Epithelial cell of proximal tubule (primary cell): ENCODE measurements around the gene TENM3. TPM values are rescaled to one million over a fixed set of nuclear protein-coding genes. Genes with fewer than 3 reads are reported as not detected.

ENCODE experiments used
- DNase-seq: peaks from one replicate; pipeline ENCODE4 v3.0.0-alpha.2; 2011; ENCODE audit warnings: low read depth
- H3K4me3 ChIP-seq: 2 replicates; pipeline ENCODE4 v1.5.1; 2011; ENCODE audit warnings: low read depth, mild to moderate bottlenecking, low read length
- total RNA-seq: library from RNA; depleted of rRNA; stranded (reverse); fragments of >200 nt; gene quantifications from 2 replicates; pipeline ENCODE4 v1.2.3, GENCODE V29; 2015
- TF ChIP-seq, protein P1 (sequence below): conservative IDR thresholded peaks from 2 replicates; pipeline ENCODE4 v1.5.1; 2012; ENCODE audit warnings: low read depth, mild to moderate bottlenecking, low read length

The TENM3 gene
- total RNA-seq, 1 donor from 2014 or later = 2.4 TPM

DNA sequence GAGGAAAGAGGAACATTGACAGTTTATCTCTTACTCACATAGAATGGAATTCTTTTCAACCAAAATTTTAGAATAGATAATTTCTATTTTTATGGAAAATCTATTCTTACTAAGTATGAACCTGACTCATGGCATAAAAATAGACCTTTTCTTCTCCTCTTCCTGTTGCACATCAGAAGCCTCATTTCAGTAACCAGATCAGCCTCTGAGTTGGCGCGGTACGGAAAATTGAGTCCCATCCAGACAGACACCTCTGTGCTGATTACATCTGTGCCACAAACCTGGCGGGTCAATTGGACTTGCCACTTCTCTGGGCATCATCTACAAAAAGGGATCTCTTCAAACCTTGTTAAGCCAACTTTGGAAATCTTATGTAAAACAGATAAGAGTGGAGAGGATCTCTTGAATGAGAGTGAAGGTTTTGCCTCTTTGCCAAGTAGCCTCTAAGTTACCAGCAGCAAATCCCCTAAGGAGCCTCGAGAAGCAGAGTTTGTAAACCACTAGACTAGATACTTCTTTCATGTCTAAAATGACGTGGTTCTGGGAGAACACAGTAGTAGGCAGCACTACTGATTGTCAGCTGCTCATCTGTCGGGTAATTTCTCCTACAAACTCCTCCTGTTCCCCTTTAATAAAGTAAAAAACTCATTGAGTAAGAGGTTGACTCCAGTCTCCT is 37.4 kb downstream of the TENM3 start:
- DNase-seq = no peak
- H3K4me3 ChIP-seq = no peak overlapping the region

DNA sequence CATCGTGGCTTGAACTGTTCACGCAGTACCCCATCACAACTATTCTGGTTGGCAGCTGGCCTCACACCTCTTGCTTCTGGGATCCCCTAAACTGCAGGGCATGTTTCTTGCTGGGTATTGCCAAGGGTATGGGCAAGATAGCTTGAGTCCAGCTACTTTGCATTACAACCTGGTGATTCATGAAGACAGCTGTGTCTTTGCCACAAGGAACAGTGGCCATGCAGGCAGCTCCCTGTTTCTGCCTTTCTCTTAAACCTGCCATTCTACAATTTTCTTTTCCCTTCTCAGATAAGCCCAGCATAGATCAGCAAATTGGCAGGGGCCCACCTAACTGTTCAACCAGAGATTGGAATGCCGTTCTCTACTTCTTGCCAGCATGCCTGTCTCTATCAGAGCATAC is 42.8 kb downstream of the TENM3 start:
- TF ChIP-seq, protein P1, sequence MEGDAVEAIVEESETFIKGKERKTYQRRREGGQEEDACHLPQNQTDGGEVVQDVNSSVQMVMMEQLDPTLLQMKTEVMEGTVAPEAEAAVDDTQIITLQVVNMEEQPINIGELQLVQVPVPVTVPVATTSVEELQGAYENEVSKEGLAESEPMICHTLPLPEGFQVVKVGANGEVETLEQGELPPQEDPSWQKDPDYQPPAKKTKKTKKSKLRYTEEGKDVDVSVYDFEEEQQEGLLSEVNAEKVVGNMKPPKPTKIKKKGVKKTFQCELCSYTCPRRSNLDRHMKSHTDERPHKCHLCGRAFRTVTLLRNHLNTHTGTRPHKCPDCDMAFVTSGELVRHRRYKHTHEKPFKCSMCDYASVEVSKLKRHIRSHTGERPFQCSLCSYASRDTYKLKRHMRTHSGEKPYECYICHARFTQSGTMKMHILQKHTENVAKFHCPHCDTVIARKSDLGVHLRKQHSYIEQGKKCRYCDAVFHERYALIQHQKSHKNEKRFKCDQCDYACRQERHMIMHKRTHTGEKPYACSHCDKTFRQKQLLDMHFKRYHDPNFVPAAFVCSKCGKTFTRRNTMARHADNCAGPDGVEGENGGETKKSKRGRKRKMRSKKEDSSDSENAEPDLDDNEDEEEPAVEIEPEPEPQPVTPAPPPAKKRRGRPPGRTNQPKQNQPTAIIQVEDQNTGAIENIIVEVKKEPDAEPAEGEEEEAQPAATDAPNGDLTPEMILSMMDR = no peak
- no peak for DNase-seq
- no peak overlapping the region for H3K4me3 ChIP-seq

More for the DNA sequence above, 37.4 kb downstream of the TENM3 start:
- TF ChIP-seq, protein P1 = no peak

DNA sequence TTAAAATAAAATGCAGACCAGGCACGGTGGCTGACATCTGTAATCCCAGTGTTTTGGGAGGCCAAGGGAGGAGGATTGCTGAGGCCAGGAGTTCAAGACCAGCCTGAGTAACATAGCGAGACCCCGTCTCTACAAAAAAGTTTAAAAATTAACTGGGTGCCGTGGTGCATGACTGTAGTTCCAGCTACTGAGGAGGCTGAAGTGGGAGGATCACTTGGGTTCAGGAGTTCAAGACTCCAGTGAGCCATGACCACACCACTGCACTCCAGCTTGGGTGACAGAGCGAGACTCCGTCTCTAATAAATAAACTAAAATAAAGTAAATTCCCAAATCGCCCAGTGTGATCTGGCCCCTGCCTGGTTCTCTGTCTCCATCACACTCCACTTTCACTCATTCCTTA is 43.7 kb downstream of the TENM3 start:
- DNase-seq = no peak

DNA sequence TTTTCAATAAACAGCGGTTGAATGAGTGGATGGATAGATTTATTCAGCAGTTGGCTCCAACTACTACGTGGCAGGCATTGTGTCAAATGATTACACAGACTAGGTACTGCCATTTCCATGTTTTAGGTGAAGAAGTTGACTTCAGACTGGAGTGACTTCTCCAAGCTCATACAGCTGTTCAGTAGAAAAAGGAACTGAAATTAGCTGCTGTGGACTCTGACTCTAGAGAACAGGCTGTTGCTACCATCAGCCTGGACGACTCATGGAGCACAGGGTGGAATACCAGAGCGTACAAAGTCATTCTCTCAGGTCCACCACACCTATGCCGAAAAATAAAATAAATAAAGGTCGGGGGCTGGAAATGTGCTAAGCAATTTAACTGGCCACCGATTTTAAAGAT is 45.3 kb downstream of the TENM3 start:
- DNase-seq = no peak
- H3K4me3 ChIP-seq = no peak overlapping the region
- TF ChIP-seq, protein P1 = no peak

More for the DNA sequence above, 43.7 kb downstream of the TENM3 start:
- TF ChIP-seq, protein P1 = no peak
- H3K4me3 ChIP-seq = no peak overlapping the region

DNA sequence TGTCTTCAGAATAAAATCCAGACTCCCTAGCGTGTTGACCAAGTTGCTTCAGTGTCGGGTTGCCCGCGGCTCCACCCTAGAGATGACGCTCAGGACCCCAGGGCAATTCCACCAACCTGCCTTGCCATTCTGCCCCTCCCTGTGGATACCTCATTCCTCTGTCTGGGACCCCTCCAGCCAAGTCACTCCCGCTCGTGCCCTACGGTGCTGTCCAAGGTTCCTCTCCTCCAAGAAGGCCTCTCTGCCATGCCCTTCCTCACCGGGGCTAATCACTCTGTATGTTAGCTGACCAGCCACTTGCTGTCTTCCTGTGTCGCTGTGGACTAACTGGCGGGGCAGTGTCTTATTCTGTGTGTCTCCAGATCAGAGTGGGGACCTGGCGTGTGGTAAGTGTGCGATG is 46.6 kb downstream of the TENM3 start:
- no peak overlapping the region for H3K4me3 ChIP-seq
- TF ChIP-seq, protein P1 = no peak
- no peak for DNase-seq

DNA sequence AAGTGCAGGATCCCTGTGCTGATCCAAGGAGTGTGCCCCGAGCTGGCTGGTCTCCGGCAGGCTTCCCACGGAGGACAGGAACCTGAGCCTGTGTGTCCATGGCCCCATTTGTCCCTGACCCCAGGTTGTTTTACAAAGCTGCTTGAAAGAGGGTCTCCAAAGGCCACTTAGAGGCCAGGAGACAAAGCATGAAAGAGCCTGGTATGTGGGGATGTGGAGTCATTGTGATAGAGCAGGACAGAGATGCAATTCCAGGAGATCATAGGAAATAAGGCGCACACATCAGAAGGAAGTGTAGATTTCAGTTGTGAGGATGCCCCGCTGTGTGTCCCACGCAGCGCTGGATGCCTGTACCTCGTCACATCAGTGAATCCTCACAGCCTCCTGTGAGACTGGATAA is 48.0 kb downstream of the TENM3 start:
- TF ChIP-seq, protein P1 = no peak
- no peak for DNase-seq
- no peak overlapping the region for H3K4me3 ChIP-seq
